CD4-positive, alpha-beta T cell treated with Interleukin-4 for 1 hour (primary cell): ENCODE data around the gene HSDL1.

Source experiments
- DNase-seq, 2 donors: peaks; one replicate each; pipeline ENCODE4 v3.0.0-alpha.2; 2020 to 2022

Gene HSDL1

DNA sequence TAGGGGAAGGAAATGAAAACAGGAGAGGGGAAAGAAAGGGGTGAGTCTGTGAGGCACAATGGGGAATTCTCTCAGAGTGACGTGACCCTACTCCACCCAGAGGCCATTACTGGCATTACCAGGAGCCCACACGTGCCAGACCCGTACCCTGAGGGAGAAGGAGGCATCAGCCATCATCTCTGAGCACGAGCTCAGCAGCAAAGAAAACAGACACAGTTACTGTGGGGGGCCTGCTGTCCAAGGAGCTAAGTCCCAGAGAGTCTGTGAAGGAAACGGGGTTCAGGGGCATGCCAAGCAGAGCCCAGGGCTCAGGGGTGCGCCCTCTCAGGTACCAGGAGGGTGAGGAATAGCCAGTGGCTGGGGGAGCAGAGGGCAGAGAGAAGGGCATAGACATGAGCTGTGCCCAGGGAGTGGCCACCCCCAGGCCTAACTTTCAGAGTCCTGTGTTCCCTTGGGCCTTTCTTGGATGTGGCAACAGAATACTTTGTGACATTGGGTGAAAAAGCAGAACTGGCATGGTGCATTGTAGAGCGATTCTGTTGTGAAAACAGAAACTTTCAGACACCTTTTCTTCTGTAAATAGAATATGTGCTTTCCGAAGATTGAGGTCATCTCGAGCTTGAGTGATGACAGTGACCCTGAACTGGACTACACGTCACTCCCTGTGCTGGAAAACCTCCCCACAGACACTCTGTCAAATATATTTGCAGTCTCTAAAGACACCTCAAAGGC is 30.5 kb upstream of the HSDL1 start:
- peak; percentile 13 to 63 for DNase-seq

DNA sequence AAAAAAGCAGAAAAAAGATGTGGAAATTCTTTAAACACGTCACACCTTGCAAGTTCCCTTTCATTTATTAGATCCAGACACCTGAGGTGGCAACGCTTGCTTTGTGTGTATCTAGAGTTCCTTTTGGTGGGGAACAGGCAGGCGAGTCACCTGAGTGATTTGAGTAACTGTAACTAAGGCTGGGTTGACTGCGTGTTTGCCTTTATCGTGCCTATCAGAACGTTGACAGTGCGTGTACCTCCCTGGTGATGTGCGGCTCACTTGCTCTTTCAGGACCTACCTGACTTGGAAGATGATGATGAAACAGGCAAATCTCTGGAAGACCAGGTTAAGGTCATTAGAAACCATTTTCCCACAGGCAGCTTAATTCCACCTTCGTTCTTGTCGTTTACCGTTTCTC is 29.4 kb upstream of the HSDL1 start:
- no peak for DNase-seq

DNA sequence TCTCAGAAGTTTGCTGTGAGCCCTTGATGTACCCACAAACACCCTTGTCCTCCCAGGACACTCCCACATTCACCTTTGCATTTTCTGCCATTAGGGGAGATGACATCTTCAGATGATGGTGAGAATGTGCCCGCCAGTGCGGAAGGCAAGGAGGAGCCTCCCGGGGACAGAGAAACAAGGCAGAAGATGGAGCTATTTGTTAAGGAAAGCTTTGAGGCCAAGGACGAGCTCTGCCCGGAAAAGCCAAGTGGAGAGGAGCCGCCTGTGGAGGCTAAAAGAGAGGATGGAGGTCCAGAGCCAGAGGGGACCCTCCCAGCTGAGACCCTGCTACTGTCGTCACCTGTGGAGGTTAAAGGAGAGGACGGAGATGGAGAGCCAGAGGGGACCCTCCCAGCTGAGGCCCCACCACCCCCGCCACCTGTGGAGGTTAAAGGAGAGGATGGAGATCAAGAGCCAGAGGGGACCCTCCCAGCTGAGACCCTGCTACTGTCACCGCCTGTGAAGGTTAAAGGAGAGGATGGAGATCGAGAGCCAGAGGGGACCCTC is 24.9 kb upstream of the HSDL1 start:
- no peak for DNase-seq

DNA sequence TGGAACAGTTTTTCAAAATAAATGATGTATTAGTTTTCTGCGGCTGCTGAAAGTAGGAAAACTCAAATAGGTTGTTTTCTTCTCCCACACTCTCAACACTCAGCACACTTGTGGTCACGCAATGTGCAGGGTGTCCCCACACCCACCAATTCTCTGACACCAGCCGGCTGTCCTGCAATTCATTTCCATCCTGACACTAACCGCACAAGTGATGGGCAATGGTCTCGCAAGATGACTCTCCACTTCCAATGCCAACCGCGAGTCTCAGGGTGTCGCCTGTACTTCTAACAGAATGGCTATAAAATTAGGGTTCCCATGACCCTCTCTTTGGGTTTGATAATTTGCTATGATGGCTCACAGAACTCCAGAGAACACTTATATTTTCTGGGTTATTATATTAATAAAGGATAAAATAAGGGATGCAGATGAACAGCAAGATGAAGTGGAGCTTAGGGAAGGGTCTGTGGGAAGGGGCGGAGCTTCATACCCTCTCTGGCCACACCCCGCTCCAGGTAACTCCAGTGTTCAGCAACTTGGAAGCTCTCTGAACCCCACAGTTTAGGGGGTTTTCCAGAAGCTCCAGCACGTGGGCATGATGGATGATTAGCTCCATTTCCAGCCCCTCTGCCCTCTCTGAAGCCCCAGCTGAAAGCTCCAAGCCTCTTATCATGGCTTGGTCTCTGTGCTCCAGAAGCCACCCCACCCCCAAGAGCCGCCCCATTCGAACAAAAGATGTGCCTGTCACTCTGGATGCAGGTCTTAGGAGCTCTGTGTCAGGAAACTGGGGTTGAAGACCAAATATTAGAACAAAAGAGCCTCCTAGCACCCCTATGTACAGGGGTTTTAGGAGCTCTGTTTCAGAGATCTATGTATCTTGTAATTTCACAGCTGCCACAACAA is 22.1 kb upstream of the HSDL1 start:
- DNase-seq, result no peak

DNA sequence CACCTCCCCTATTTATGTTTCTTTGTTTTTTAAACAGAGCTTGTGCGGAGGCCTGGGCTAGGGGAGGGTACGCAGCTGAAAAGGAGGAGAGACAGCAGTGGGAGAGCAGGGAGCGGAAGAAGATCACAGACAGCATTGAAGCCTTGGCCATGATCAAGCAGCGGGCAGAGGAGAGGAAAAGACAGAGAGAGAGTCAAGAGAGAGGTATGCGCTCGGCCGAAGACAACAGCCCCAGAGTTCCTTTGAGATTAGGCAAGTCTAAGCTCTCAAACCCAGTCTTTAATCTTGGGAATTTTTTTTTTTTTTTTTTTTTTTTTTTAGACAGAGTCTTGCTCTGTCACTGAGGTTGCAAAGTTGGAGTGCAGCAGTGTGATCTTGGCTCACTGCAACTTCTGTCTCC is 20.8 kb upstream of the HSDL1 start:
- no peak for DNase-seq

DNA sequence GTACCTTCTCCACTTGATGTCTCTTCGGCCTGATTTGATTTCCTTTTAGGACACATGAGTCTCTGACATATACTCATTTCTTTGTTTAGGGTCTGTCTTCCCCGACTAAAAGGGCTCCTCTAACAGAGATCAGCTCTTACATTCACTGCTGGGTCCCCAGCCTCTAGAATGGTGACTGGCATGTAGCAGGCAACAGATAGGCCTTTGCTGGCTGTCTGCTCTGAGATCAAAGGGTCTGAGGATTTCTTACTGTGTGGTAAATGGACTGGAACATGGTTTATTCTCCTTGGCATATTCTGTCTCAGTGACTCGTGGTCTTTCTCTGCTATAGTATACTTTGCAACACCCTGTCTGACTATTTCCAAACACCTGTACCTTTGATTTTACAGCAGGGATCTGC is 16.8 kb upstream of the HSDL1 start:
- no peak for DNase-seq

DNA sequence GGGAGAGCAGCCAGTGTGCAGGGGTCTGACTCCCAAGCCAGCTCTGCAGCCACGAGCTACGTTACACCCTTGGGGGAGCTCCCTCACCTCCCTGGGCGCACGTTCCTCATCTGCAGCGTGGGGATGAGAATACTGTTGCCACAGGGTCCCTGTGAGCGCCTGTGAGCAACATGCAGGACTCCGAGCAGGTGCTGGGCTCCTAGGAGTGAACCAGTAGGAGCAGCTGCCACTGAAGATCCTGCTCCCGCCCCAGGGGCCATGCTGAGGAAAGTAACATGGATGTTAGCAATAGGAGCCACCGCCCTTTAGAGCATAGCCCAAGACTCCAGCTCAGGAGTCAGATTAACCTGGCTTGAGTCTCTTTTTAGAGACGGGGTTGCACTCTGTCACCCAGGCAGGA is 16.1 kb upstream of the HSDL1 start:
- DNase-seq, result no peak

DNA sequence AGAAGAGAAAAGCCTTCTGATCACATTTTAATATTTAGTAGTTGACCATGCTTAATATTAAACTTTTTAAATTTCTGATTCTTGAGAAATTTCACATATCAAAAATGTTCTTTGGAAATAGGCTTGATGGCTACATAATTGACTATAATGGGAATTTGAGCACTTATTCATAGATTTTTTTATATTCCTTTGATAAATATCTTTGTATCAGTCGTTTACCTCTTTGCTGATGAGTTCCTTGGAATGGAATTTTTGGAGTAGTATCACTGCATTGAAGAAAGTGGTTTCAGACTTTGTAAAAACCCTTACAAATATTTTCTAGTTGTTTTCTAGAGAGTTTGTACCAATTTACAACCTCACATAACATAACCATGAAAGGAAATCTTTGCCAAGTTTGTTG is 14.8 kb upstream of the HSDL1 start:
- DNase-seq, result no peak

DNA sequence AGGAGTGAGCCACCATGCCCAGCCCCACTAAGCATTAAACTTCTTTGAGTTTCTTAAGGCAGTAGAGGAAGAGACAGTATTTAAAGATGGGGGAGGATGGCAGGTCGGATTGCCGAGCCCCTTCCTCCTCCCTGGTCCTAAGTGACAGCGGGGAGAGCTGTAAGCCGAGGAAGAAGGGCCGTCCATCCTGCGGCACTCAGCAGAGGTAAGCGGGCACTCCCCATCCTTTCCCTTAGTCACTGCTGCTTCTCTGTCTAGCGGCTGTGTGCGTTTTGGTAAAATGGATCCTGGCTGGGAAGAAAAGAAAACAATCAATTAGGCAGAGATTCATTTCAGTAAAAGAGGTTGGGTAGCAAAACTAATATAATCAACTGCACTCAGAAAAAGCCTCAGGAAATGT is 14.0 kb upstream of the HSDL1 start:
- no peak for DNase-seq

DNA sequence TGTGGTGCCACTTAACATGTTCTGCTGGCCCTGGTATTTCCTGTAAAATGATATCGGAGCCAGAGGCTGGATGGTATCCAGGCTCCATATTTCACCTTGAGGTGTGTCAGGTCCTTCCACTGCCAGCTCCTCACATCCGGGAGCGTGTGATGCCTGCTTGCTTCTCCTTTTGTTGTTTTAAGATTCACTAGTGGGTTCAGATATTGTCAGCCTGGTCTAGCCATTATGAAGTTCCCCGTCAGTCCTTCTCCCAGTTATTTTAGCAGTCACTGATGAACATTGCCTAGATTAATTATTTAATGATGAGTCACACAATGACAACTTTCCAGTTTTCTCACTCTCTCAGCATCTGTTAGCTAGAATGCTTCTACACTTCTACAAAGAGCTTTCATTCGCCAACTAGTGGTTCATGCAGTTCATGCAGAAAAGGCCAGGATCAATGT is 11.4 kb upstream of the HSDL1 start:
- DNase-seq, result no peak

DNA sequence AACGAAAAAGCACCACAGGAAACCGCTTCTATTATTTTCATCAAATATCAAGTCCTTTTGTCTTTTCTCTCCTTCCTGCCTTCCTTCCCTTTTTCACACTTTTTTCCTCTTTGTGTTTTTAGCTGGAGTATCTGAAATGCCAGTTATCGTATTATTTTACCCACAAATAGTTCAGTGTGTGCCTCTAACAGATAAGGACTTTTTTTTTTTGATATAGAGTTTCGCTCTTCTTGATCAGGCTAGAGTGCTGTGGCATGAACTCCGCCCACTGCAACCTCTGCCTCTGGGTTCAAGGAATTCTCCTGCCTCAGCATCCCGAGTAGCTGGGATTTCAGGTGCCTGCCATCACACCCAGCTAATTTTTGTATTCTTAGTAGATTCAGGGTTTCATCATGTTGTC is 10.8 kb upstream of the HSDL1 start:
- DNase-seq, result no peak

DNA sequence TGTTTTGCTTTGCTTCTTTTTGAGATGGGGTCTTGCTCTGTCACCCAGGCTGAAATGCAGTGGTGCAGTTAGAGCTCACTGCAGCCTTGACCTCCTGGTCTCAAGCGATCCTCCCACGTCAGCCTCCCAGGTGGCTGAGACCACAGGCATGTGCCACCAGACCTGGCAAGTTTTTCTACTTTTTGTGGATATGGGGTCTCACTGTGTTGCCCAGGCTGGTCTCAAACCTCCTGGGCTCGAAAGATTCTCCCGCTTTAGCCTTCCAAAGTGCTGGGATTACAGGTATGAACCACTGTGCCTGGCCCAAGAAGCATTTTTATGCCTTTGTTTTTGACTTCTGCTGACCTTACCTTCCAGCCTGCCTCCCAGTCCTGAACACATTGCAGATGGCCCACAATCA is 10.2 kb upstream of the HSDL1 start:
- no peak for DNase-seq

DNA sequence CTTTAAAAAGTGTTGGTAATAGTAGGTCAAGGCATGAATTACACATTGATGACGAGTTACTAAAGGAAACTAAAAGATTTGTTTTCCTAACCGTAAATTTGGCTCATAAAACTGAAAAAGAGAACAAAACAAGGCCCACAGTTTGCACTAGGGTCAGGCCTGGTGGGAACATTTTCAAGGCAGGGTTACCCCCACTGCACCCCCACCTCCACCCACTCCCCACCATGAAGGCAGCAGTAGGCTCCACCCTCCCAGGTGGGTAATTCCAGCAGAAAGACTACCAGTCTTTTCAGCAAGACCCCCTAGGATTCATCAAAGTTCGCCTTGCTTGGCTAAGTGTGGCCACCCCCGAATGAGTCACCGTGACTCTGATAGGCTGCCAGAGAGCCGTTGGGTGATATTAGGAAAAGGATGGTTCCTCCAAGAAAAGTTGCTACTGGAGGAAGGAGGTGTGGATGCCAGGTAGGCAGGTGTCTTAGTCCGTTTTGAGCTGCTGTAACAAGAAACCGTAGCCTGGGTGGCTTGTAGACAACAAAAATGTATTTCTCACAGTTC is 8.8 kb upstream of the HSDL1 start:
- DNase-seq, result no peak

DNA sequence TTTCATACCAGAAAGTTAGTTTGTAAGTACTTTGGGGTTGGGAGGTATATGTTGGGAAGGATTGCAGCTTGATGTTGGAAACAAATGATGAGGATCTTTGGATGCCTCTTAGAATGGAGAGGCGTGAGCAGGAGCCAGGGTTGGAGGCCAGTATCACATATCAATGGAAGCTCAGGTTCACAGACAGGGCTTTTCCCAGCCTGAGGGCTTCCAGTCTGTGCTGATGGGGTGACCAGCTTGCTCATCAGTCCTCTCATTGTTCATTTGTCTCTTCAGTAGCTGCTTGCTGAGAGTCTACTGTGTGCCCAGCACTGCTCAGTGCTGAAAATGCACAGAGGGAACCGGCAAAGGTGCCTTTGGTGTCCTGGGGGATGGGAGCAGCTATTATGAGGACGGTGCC is 5.9 kb upstream of the HSDL1 start:
- DNase-seq, result no peak

DNA sequence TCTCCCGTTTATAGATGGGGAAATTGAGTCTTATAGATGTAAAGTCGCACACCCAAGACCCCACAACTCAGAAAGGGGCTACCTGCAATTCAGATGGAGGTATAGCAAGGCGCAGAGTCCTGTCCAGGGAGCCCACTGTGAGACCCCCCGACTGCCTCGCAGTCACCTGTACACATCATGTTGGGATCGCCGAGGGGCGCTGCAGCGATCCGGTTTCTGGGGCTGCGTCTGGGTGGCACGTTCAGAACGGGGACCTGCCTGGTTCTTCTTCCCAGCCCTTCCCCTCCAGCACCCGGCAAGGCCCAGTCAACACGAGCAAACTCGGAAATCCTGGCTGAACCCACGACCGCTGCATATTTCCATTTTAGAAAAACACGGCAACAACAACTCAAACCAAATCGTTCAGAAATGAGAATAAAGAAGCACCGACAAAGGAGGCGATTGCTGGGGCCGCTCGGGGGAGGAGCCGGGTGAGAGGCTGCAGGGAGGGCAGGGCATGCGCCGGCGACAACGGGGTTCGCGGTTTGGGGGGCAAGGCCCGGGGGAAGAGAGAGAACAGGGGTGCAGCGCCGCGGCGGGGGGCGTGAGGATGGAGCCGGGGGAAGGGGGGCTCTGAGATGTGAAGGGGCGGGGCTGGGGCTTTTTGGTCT is 643 bp downstream of the HSDL1 start:
- peak; percentile 34 to 37 for DNase-seq

DNA sequence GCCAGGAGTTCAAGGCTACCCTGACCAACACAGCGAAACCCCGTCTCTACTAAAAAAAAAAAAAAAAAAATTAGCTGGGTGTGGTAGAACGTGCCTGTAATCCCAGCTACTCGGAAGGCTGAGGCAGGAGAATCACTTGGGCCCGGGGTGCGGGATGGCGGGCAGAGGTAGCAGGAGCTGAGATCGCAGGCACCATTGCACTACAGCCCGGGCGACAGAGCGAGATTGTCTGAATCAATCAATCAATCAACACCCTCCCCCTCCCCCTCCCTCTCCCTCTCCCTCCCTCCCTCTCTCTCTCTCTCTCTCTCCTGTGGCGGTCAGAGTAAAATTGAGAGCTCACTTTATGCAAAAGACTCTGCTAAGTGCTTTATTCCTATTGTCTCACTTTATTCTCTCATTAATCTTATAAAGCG is 1.2 kb downstream of the HSDL1 start:
- DNase-seq, result no peak

DNA sequence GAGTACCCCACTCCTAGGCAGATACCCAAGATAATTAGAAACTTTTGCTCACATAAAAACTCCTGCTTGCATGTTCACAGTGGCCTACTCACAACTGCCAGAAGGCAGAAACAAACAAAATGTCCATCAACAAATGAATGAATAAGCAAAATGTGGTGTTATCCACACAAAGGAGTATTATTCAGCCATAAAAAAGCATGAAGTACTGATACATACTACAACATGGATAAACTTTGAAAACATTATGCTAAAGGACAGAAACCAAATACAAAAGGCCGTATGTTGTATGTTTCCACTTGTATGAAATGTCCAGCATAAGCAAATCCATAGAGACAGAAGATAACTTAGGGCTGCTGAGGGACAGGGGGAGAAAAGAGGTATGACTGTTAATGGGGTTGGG is 1.9 kb downstream of the HSDL1 start:
- DNase-seq, result no peak

DNA sequence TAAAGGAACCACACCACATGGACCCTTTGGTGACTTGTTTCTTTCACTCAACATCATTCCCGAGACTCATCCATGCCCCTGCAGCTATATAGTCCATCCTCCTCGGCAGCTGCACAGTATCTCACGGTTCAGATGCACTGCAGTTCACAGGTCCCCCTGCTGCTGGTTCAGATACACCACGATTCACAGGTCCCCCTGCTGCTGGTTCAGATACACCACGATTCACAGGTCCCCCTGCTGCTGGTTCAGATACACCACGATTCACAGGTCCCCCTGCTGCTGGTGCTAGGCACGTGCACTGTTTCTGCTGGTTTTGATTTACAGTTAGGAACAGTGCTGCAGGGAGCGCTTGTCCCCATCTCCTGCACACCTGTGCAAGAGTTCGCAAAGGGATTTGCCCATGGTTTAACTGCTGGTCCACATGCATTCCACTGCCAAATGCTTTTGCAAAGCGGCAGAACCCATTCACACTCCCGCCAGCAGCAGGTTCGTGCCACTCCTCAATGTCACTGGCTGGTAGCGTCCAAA is 3.8 kb downstream of the HSDL1 start:
- peak in 1 of 2 donors; percentile 16 for DNase-seq

DNA sequence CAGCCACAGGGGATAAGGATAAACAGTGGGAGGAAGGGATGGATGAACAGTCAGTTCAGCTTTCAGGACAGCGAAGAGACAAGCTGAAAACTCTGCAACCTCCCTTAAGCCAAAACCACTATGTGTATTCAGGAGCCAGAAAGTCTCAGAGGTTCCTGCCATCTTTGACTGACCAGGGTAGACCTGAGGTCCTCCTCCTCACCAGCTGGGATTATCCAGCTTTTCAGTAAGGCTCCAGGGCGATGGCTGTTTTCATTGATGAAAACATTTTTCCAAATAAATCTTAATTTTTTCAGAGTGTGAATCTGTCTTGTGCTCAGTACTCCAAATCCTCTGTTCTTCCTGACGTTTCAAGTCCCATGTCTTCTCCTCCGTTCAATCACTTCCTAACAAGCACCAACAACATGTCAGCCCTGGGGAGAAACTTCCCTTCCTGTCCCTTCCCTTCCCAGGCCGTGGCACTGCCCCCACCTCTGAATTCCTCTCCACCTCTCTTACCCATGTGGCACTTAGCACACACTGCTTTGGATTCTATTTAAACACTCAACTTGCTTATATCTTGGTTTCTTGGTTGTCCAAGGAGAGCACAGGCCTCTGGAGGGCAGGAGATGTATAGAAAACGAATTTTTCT is 5.2 kb downstream of the HSDL1 start:
- no peak for DNase-seq

DNA sequence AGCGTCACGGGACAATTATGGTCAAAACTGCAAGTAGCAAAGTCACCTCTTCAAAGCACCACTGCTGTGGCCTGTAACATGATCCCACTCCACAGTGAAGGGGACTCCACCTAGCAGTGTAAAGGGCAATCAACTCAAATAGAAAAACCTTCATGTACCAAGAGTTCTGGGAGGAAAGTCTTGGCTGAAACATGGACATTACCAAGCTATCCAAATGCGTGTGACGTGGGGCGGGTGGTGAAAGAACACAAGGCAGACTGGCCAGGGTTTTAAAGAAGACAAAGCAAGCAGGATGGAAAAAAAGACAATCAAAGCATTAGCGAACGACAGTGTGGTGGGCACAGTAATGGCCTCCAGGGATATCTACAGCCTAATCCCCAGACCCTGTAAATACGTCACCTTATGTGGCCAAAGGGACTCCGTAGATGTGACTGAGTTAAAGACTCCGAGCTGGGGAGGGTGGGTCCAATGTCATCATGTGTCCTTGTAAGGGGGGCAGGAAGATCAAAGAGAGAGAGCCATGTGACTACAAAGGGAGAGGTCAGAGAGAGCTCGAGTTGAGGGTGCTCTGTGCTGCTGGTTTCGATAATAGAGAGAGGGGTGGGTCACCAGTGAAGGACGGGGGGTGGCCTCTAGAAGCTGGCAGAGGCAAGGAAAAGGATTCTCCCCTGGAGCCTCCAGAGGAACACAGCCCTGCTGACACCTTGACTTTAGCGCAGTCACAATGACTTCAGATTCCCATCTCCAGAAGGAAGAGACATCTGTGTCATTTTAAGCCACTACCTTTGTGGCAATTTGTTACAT is 6.0 kb downstream of the HSDL1 start:
- DNase-seq, result no peak

DNA sequence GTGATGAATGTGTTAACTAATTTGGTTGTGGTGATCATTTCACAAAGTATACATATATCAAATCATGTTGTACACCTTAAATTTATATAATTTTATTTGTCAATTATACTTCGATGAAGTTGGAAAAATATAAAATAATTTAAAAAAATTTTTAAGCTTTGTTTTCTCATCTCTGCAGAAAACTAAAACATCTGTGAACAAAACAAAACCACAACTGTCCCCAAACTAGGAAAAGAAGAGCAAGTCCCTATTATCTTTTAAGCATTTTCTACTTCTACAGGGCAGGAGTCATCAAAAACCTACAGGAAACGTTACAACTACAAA is 6.5 kb downstream of the HSDL1 start:
- DNase-seq, result no peak
